ENCODE data around the gene GDF7. TPM values are rescaled to one million over a fixed set of nuclear protein-coding genes. Genes with fewer than 3 reads are reported as not detected.
A peak's percentile ranks its signal among the peaks of the same experiment; 100 is the strongest.

GDF7 gene
- 0.15 TPM for polyA plus RNA-seq (2013, experiment 1 of 2)
- 0.25 TPM for polyA plus RNA-seq (2013, experiment 2 of 2)

DNA sequence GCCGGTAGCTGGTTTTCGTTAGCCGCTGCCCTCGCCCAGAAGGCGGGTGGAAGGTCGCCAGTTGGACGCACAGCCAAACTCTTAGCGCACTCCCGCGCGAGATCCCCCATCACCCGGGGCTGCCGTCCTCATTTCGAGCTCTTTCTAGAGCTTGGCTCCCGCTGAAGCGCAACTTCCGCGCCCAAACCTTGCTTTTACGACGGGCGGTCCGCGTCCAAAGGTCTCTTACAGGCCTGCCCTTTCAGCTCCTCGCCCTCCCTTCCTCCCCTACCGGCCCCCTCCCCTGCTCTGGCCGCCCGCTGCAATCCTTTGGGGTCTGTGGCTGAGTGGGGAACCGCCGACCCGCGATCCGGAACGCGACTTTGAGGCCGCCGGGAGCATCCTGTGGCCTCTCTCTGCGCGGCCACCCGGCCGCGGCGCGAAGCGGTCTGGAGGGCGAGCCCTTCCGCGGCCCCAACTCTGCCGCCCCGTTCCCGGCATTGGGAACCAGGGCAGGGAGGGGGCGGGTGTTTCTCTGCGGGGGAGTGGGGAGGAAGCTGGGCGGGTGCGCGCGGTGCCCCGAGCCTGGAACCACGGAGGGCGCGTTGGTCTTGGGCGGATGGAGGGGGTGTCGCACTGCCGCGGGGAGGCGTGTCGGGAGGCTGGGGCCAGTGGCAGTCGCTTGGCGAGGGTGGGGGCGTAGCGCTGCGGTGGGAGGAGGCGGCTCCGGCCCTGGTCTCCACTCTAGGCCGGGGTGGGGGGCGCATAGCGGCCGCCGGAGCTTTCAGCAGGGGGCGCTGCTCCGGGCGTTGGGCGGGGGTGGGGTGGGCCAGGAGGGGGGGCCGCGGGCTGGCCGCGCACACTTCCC is at the start of gene GDF7:
TSS of gene GDF7 (plus strand) at position 841 of the 847 bp plus-strand sequence. CDS start 96 bp downstream, outside the sequence.
- H3K36me3 ChIP-seq (ENCODE audit: insufficient read depth, low read length) = no peaks in the 10 kb centered on the region
- H3K27me3 ChIP-seq (ENCODE audit: insufficient read depth, low read length) = peaks cover 96% of the 10 kb centered on the region
- H3K4me3 ChIP-seq (ENCODE audit: low read length) = peak within 1 kb of the TSS; percentile 49
- H3K27ac ChIP-seq (ENCODE audit: low read depth, low read length) = no peak within 1 kb of the TSS
- under 1% methylated on average over 73 of the region's 86 CpGs for WGBS
- 0 out of 2 replicates have a peak, but pooled peaks cover 7% of the 10 kb centered on the region for H3K4me1 ChIP-seq (ENCODE audit: insufficient read depth, low read length)
- no peak within 1 kb of the TSS for H3K9ac ChIP-seq (ENCODE audit: low read depth, low read length)
- H3K9me3 ChIP-seq (ENCODE audit: insufficient read depth, low read depth, low read length) = no peaks in the 10 kb centered on the region

DNA sequence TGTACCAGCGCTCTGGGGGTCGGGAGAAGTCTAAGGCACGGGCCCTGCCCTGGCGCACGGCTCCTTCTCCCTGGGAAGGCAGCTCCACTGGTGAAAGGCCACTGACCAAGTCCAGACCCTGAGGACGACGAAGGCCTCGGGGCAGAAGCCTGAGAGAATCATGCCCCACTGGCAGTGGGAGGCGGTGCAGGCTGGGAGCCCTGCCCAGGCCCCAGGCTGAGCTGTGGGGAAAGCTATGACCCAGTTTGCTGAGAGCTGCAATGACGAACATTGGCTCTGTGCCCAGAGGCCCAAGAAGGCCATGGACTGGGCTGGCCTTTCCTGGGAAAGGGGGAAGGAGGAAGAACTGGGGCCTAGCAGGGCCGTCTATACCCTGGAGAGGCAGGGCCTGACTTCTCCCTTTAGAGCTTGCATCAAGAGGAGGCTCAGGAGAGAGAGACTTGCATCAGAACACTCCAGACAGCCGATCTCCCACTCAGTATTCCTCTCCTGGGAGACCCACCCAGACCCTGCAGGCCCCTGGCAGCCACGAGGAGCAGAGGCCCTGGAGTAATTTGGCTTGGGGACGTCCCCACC is 49.0 kb upstream of the GDF7 start:
- Histone ChIP-seq H3K9me3 (ENCODE audit: insufficient read depth, low read depth, low read length) (no peaks in the 10 kb centered on the region), H3K9ac (ENCODE audit: low read depth, low read length) (no peak overlapping the region), H3K27me3 (ENCODE audit: insufficient read depth, low read length) (no peaks in the 10 kb centered on the region), H3K27ac (ENCODE audit: low read depth, low read length) (no peak overlapping the region), H3K4me1 (ENCODE audit: insufficient read depth, low read length) (peaks cover 20% of the 10 kb centered on the region), H3K4me3 (ENCODE audit: low read length) (no peak overlapping the region), H3K36me3 (ENCODE audit: insufficient read depth, low read length) (no peaks in the 10 kb centered on the region)
- WGBS = 82% methylated on average over 14 of the region's 14 CpGs

DNA sequence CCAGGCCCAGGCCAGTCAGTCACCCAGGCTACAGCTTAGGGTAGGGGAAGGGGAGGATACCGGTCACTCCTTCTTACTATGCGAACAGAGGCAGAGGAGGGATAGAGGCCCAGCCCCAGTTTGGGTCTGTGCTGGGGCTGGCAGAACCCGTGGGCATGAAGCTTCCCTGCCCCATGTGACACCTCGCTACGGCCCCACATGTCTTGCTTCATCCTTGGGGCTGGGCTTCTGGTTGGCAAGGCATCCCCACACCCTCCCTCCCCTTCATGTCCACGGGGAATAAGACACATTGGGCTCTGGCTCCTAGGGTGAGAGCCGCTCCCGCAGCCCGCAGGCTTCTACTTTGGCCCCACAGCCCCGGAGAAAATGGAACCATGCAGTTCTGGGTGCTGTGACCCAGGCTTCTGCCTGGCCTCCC is 48.5 kb upstream of the GDF7 start:
- Histone ChIP-seq H3K9ac (ENCODE audit: low read depth, low read length) (no peak overlapping the region), H3K4me1 (ENCODE audit: insufficient read depth, low read length) (peaks cover 20% of the 10 kb centered on the region), H3K27ac (ENCODE audit: low read depth, low read length) (no peak overlapping the region), H3K9me3 (ENCODE audit: insufficient read depth, low read depth, low read length) (no peaks in the 10 kb centered on the region), H3K4me3 (ENCODE audit: low read length) (no peak overlapping the region), H3K36me3 (ENCODE audit: insufficient read depth, low read length) (no peaks in the 10 kb centered on the region), H3K27me3 (ENCODE audit: insufficient read depth, low read length) (no peaks in the 10 kb centered on the region)
- WGBS = 84% methylated on average over 10 of the region's 10 CpGs

DNA sequence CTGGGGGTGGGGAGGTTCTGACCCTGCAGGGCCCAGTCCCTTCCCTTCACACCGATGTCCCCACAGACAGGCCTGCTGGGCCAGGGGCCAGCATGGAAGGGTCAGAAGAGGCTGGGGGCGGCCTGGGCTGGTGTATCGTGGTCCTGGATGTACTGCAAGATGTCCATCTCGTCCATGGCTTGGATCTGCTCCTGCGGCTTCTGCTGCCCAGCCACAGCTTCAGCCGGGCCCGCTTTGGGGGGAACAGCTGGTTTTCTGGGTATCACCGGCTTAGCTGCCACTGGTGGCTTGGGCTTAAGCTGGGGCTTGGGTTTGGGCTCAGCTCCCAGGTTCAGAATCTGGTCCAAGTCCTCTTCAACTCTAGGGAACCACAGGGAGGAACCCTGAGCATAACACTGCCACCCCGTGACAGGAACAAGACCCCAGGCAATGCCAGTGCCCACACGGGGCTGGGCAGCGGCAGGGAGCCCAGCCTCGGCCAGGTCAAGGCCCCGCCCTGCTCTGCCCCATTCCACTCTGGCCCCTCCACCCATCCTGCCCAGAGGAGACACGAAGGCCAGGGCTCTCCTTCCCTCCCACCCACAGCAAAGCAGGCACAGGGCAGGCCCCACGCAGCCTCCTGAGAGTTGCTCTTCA is 47.9 kb upstream of the GDF7 start:
- no peak overlapping the region for H3K27ac ChIP-seq (ENCODE audit: low read depth, low read length)
- H3K9me3 ChIP-seq (ENCODE audit: insufficient read depth, low read depth, low read length) = no peaks in the 10 kb centered on the region
- H3K27me3 ChIP-seq (ENCODE audit: insufficient read depth, low read length) = no peaks in the 10 kb centered on the region
- H3K4me1 ChIP-seq (ENCODE audit: insufficient read depth, low read length) = peaks cover 18% of the 10 kb centered on the region
- H3K36me3 ChIP-seq (ENCODE audit: insufficient read depth, low read length) = no peaks in the 10 kb centered on the region
- H3K4me3 ChIP-seq (ENCODE audit: low read length) = no peak overlapping the region
- 93% methylated on average over 15 of the region's 15 CpGs for WGBS
- H3K9ac ChIP-seq (ENCODE audit: low read depth, low read length) = no peak overlapping the region

DNA sequence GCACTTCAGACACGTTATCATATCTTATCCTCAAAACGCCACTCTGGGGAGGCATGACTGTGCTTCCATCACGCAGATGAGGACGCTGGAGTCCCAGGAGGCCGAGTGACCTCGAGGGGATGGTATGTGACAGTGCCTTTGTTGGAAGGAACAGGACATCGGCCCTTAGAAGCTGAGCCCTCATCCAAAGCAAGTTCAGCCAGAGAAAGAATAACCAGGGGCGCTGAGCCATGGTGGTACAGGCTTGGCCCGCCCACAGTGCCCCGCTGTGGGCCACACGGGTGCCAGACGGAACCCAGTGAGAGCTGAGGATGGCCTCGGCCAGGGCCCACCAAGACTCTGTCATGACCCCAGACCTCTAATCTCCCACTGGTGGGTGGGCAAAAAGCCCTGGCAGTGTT is 47.3 kb upstream of the GDF7 start:
- Histone ChIP-seq H3K4me1 (ENCODE audit: insufficient read depth, low read length) (peaks cover 12% of the 10 kb centered on the region; the same call in 1 of the 2 replicates), H3K27ac (ENCODE audit: low read depth, low read length) (no peak overlapping the region), H3K36me3 (ENCODE audit: insufficient read depth, low read length) (peaks cover 4% of the 10 kb centered on the region; the same call in 1 of the 2 replicates), H3K27me3 (ENCODE audit: insufficient read depth, low read length) (no peaks in the 10 kb centered on the region), H3K9ac (ENCODE audit: low read depth, low read length) (no peak overlapping the region), H3K9me3 (ENCODE audit: insufficient read depth, low read depth, low read length) (no peaks in the 10 kb centered on the region), H3K4me3 (ENCODE audit: low read length) (no peak overlapping the region)
- WGBS = 87% methylated on average over 13 of the region's 13 CpGs

DNA sequence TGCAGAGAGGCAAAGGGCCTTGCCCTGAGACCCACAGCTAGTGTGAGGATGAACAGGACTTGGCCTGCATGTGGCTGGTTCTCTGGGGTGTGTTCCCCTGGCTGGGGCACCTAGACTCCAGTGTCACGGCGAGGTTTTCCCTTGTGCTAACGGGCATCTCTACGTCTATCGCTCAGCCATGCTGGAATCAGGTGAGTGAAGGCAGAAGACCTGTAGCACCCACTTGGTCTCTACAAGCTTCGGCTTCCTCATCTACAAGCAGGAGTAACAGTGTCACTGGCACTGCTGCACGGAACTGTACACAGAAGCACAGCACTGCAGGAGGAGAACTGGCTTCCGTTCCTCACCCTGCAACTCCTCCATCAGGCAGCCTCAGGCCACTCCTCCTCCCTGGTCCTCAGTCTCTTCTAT is 46.7 kb upstream of the GDF7 start:
- Histone ChIP-seq H3K27ac (ENCODE audit: low read depth, low read length) (no peak overlapping the region), H3K9ac (ENCODE audit: low read depth, low read length) (no peak overlapping the region), H3K9me3 (ENCODE audit: insufficient read depth, low read depth, low read length) (no peaks in the 10 kb centered on the region), H3K27me3 (ENCODE audit: insufficient read depth, low read length) (no peaks in the 10 kb centered on the region), H3K4me3 (ENCODE audit: low read length) (no peak overlapping the region), H3K4me1 (ENCODE audit: insufficient read depth, low read length) (peaks cover 8% of the 10 kb centered on the region; the same call in 1 of the 2 replicates), H3K36me3 (ENCODE audit: insufficient read depth, low read length) (peaks cover 4% of the 10 kb centered on the region; the same call in 1 of the 2 replicates)
- WGBS = 94% methylated on average over 8 of the region's 8 CpGs

DNA sequence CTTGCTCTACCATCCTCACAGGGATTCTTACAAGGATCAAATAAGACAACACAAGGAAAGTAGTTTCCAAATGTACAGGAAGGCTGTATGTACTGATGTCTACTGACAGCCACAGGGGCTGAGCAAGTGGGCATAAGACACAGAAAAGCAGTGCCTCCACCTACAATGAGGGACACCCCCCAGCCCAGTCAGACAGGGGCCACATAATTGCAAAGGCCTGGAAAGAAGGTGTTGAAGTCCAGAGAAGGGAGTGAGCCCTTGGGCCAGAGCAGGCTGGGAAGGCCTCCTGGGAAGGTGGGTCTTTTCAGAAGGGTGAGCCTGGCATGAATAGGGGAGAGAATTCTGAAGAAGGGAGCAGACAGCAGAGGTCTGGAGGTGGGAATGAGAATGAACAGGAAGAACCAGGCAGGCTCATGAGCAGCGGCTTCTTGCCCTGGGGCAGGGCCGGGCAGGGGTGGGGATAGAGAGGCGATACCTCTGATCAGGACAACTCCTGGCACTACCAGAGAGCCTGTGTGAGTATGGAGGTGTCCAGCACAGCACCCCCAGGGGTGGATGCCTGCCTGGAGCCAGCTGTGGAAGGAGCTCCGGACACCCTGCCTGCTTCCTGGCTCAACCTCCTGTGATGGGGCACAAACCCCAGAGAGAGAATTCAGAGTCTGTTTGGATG is 46.1 kb upstream of the GDF7 start:
- Histone ChIP-seq H3K27me3 (ENCODE audit: insufficient read depth, low read length) (no peaks in the 10 kb centered on the region), H3K4me1 (ENCODE audit: insufficient read depth, low read length) (peaks cover 8% of the 10 kb centered on the region; the same call in 1 of the 2 replicates), H3K9ac (ENCODE audit: low read depth, low read length) (no peak overlapping the region), H3K4me3 (ENCODE audit: low read length) (no peak overlapping the region), H3K36me3 (ENCODE audit: insufficient read depth, low read length) (peaks cover 4% of the 10 kb centered on the region; the same call in 1 of the 2 replicates), H3K27ac (ENCODE audit: low read depth, low read length) (no peak overlapping the region), H3K9me3 (ENCODE audit: insufficient read depth, low read depth, low read length) (no peaks in the 10 kb centered on the region)
- 71% methylated on average over 4 of the region's 4 CpGs for WGBS

DNA sequence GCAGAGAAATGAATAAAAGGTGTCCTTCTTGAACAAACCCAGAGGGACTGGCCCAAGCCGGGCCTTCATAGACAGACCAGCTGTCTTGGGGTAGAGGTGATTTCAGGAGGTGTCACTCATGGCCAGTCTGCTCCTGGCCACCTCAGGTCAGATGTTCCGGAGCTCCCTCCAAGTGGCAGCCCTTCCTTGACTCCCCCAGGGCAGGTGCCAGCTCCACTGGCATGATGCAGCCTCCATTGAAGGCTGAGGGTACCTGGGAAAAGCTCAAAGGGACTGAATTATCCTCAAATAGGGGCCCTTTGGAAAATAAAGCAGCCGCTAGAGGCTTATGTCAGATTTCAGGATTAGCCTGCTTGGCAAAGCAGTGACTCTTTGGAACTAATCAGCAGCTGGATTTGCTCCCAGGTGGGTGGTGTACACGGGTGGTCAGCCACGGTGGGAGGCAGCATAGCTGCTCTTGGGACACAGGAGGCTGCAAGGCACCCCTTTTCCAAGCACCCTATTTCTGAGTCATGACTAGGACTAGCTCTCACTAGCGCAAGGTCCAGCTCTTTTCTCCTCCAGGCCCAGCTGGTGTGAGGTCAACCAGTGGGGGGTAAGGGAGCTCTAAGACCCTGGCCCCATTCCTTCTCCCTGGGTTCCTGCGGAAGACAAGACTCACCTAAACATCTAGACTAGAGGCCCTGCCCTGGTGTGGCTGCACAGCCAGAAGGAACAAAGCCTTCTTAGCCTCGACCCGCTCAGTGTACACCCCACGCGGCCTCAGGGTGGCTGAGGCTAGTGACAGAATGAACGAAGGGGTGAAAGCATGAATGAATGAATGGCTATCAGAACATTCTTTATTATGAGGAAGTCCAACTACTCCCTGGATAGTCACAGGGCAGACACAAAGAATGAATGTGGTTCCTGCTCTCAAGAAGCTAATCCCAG is 45.3 kb upstream of the GDF7 start:
- no peaks in the 10 kb centered on the region for H3K27me3 ChIP-seq (ENCODE audit: insufficient read depth, low read length)
- peaks cover 4% of the 10 kb centered on the region; the same call in 1 of the 2 replicates for H3K36me3 ChIP-seq (ENCODE audit: insufficient read depth, low read length)
- WGBS = 93% methylated on average over 12 of the region's 12 CpGs
- H3K4me3 ChIP-seq (ENCODE audit: low read length) = no peak overlapping the region
- H3K27ac ChIP-seq (ENCODE audit: low read depth, low read length) = no peak overlapping the region
- H3K4me1 ChIP-seq (ENCODE audit: insufficient read depth, low read length) = peaks cover 8% of the 10 kb centered on the region; the same call in 1 of the 2 replicates
- H3K9me3 ChIP-seq (ENCODE audit: insufficient read depth, low read depth, low read length) = no peaks in the 10 kb centered on the region
- H3K9ac ChIP-seq (ENCODE audit: low read depth, low read length) = no peak overlapping the region

DNA sequence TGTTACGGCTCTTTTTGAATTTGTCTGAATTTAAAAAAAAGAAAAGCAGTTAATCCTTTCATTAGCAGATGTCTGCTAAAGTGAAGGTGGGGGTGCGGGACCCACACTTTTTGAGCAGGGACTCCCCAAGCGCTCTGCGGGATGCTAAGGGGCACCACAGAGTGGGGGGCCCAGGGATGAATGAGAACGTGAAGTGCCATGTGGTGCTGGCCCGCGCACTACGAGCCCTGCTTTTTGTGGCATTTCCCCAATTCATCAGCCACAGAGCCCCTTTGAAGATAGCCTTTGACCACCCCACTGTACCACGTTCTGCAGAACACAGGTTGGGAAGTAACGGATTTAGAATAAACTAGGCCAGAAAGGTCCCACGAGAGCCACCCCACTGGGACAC is 44.7 kb upstream of the GDF7 start:
- Histone ChIP-seq H3K36me3 (ENCODE audit: insufficient read depth, low read length) (peaks cover 4% of the 10 kb centered on the region; the same call in 1 of the 2 replicates), H3K27me3 (ENCODE audit: insufficient read depth, low read length) (no peaks in the 10 kb centered on the region), H3K4me1 (ENCODE audit: insufficient read depth, low read length) (peaks cover 2% of the 10 kb centered on the region; the same call in 1 of the 2 replicates), H3K9ac (ENCODE audit: low read depth, low read length) (no peak overlapping the region), H3K9me3 (ENCODE audit: insufficient read depth, low read depth, low read length) (no peaks in the 10 kb centered on the region), H3K4me3 (ENCODE audit: low read length) (no peak overlapping the region), H3K27ac (ENCODE audit: low read depth, low read length) (no peak overlapping the region)
- WGBS = 92% methylated on average over 11 of the region's 11 CpGs

DNA sequence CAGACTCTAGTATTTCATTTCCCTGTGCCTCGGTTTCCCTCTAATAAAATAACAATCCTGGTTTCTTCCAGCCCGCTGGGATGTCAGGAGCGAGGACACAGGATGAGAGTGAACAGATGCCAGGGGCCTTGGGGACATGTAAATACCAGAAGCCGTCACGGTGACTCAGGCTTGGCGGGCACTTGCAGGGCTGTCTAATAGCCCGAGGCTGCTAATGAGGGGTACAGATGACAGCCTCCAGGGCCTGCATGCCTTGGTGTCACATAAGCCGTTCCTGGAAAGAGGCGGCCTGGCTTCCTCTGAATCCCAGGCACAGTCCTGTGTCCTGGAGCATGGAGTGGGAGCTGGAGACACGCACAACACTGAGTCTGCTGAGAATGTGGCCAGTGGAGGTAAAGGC is 44.2 kb upstream of the GDF7 start:
- Histone ChIP-seq H3K27ac (ENCODE audit: low read depth, low read length) (no peak overlapping the region), H3K27me3 (ENCODE audit: insufficient read depth, low read length) (no peaks in the 10 kb centered on the region), H3K36me3 (ENCODE audit: insufficient read depth, low read length) (peaks cover 4% of the 10 kb centered on the region; the same call in 1 of the 2 replicates), H3K9me3 (ENCODE audit: insufficient read depth, low read depth, low read length) (no peaks in the 10 kb centered on the region), H3K4me1 (ENCODE audit: insufficient read depth, low read length) (no peaks in the 10 kb centered on the region), H3K4me3 (ENCODE audit: low read length) (no peak overlapping the region), H3K9ac (ENCODE audit: low read depth, low read length) (no peak overlapping the region)
- 94% methylated on average over 10 of the region's 10 CpGs for WGBS

Data from HUES64 (cell line).